ENCODE results near the gene CHSY1.

DNA sequence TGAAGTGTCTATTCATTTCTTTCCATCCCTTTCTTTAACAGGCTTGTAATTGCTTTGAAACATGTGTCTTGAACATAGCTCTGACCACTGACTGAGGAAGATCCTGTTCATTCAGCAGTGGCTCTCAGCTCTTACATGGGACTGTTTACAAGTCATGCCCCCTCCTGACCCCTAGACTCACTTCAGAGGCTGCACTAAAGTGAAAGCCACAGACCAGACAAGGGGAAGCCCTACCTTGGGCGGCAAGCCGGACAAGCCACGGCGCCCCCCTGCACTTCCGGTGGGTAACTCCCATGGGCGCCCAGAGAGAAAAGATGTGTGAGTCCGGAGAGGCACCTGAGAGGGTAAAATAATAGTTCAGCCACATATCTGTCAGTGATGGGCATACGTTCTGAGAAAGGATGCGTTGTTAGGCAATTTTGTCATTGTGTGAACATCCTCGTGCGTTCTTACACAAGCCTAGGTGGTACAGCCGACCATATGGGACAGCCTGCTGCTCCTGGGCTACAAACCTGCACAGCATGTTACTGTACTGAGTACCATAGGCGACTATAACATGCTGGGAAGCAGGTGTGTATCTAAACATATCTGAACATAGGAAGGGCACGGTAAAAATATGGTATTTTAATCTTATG lies 116.2 kb downstream of the CHSY1 start:
- TF ChIP-seq EZH2 (IDR thresholded peaks at IDR 0.05; ENCODE audit: insufficient read depth, poor library complexity, severe bottlenecking) (no peak), EZH2phosphoT487 (IDR thresholded peaks at IDR 0.05; ENCODE audit: insufficient read depth, low read depth) (no peak)

Data from GM23248 (cell line).